Progenitor cell of endocrine pancreas (in vitro differentiated cells): ENCODE measurements around the gene HMGB1. TPM values are rescaled to one million over a fixed set of nuclear protein-coding genes. Genes with fewer than 3 reads are reported as not detected.

Experiments
- DNase-seq: peaks from one replicate; pipeline ENCODE4 v3.0.0; 2021; ENCODE audit warnings: low spot score; ENCODE audit not compliant: unreplicated experiment
- H3K27ac Mint-ChIP-seq: 2 replicates; pipeline ENCODE4 v1.8.0; 2021; ENCODE audit warnings: mild to moderate bottlenecking, moderate library complexity, mixed read lengths
- H3K27me3 Mint-ChIP-seq: 2 replicates; pipeline ENCODE4 v1.8.0; 2021; ENCODE audit warnings: mixed read lengths
- H3K36me3 Mint-ChIP-seq: 2 replicates; pipeline ENCODE4 v1.8.0; 2022; ENCODE audit warnings: mixed read lengths; ENCODE audit not compliant: insufficient read depth
- H3K4me1 Mint-ChIP-seq: 2 replicates; pipeline ENCODE4 v1.8.0; 2021; ENCODE audit warnings: low read depth, mixed read lengths
- H3K4me3 Mint-ChIP-seq: 2 replicates; pipeline ENCODE4 v1.8.0; 2021; ENCODE audit warnings: low read depth, mild to moderate bottlenecking, moderate library complexity, mixed read lengths
- H3K9me3 Mint-ChIP-seq: 2 replicates; pipeline ENCODE4 v1.8.0; 2021; ENCODE audit warnings: low read depth, mixed read lengths
- CTCF ChIP-seq: fragments of 200-600 bp; sonication (generic); IDR thresholded peaks from one replicate; pipeline ENCODE4 v1.5.0; 2021; ENCODE audit warnings: antibody characterized with exemption, mild to moderate bottlenecking; ENCODE audit not compliant: unreplicated experiment
- long read RNA-seq: library from polyadenylated mRNA; unstranded; transcript quantifications from one replicate; pipeline ENCODE4 v2.0.0, GENCODE V29; 2020
- total RNA-seq: library from RNA; stranded (reverse); gene quantifications from 2 replicates; pipeline ENCODE4 v1.2.1, GENCODE V29; 2021

Gene HMGB1
- total RNA-seq = 441 TPM in 2 replicates
- long read RNA-seq, full-length matches to known transcripts = 218 of 391 reads
- long read RNA-seq, partial matches to known transcripts = 116 of 391 reads
- long read RNA-seq, other reads (novel, unspliced or antisense) = 57 of 391 reads

GRCh38 chr13:30465593-30466357 is at the start of gene HMGB1:
TSS of gene HMGB1 (minus strand) at chr13:30465936. CDS start at chr13:30463680, 2,256 bp downstream.
- Mint-ChIP-seq H3K27ac (peak within 1 kb of the TSS; percentile 100), H3K4me3 (peak within 1 kb of the TSS; percentile 89), H3K36me3 (peaks cover 12% of the 10 kb centered on the region), H3K27me3 (no peaks in the 10 kb centered on the region), H3K4me1 (peaks cover 26% of the 10 kb centered on the region), H3K9me3 (no peaks in the 10 kb centered on the region)
- peak; percentile 95 for DNase-seq
- no peak for TF ChIP-seq CTCF

- H3K4me1 Mint-ChIP-seq = no peaks in the 10 kb centered on the region
- H3K4me3 Mint-ChIP-seq = no peak overlapping the region
- DNase-seq = no peak
- no peak for TF ChIP-seq CTCF
- no peak overlapping the region for H3K27ac Mint-ChIP-seq
- H3K9me3 Mint-ChIP-seq = no peaks in the 10 kb centered on the region
- H3K27me3 Mint-ChIP-seq = no peaks in the 10 kb centered on the region
- H3K36me3 Mint-ChIP-seq = no peaks in the 10 kb centered on the region
These were observed 45.2 kb upstream of the HMGB1 start for GRCh38 chr13:30510811-30511371.

- DNase-seq = no peak
- Mint-ChIP-seq H3K36me3 (no peaks in the 10 kb centered on the region), H3K27ac (no peak overlapping the region), H3K4me1 (no peaks in the 10 kb centered on the region), H3K4me3 (no peak overlapping the region), H3K27me3 (no peaks in the 10 kb centered on the region), H3K9me3 (no peaks in the 10 kb centered on the region)
- no peak for TF ChIP-seq CTCF
These were observed 44.4 kb upstream of the HMGB1 start for GRCh38 chr13:30510091-30510490.

GRCh38 chr13:30509254-30510050 is 43.7 kb upstream of the HMGB1 start:
- Mint-ChIP-seq H3K9me3 (no peaks in the 10 kb centered on the region), H3K4me3 (no peak overlapping the region), H3K4me1 (no peaks in the 10 kb centered on the region), H3K36me3 (no peaks in the 10 kb centered on the region), H3K27me3 (no peaks in the 10 kb centered on the region), H3K27ac (no peak overlapping the region)
- no peak for TF ChIP-seq CTCF
- no peak for DNase-seq

- Mint-ChIP-seq H3K27ac (no peak overlapping the region), H3K27me3 (no peaks in the 10 kb centered on the region), H3K36me3 (no peaks in the 10 kb centered on the region), H3K4me3 (no peak overlapping the region), H3K4me1 (no peaks in the 10 kb centered on the region), H3K9me3 (no peaks in the 10 kb centered on the region)
- TF ChIP-seq CTCF = no peak
- DNase-seq = no peak
These were observed 38.3 kb upstream of the HMGB1 start for GRCh38 chr13:30504081-30504480.
